SH-SY5Y (cell line): ENCODE results near the gene MNX1.

ENCODE experiments used
- GATA2 ChIP-seq: IDR thresholded peaks from 2 replicates; pipeline ENCODE4 v1.6.1; 2011; ENCODE audit warnings: mild to moderate bottlenecking, low read depth, low read length
- GATA3 ChIP-seq: IDR thresholded peaks from 2 replicates; pipeline ENCODE4 v1.6.1; 2011; ENCODE audit warnings: low read depth, mild to moderate bottlenecking, low read length, moderate library complexity

DNA sequence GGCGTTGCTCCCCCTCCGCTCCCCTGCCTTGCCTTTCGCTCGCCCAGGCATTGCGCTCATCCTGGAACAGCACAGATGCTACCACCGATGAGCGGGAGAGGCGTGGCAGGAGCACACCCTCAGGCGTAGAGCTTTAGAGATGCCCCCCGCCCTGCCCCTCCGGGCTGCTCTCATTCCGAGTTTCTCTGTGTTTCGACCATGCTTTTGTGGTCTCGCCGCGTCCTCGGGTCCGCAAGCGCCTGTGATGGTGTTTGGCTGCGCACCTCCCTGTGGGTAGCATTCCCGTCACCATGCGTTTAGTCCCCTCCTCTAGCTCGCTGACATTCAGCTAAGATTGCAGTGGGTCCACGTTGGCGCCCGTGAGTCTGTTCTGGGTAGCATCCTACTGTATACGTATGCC, 42.3 kb downstream of the MNX1 start:
- TF ChIP-seq GATA3: no peak
- no peak for TF ChIP-seq GATA2
